K562 (cell line): ENCODE data around the gene RHBDF2.

ENCODE experiments used
- ATF3 ChIP-seq, 2 experiments: fragments of 450-650 bp in 1 of 2; sonication (generic) in 1 of 2; formaldehyde crosslinking in 1 of 2; IDR thresholded peaks in 1 of 2; conservative IDR thresholded peaks in 1 of 2; 2 replicates each; pipeline versions ENCODE4 v1.6.1 to v1.8.1; 2016 to 2023; ENCODE audit warnings: mild to moderate bottlenecking in 2 of 2, moderate library complexity in 2 of 2, inconsistent platforms in 1 of 2, missing genetic modification reagents in 1 of 2
- CTCF ChIP-seq, 3 experiments: IDR thresholded peaks in 2 of 3; conservative IDR thresholded peaks in 1 of 3; 2 replicates each; pipeline ENCODE4 v1.5.1; 2011 to 2012; ENCODE audit warnings: low read length in 3 of 3, mild to moderate bottlenecking in 3 of 3, control low read depth in 2 of 3, improper control_type of control experiment in 1 of 3, inconsistent platforms in 1 of 3, low read depth in 1 of 3, mixed read lengths in 1 of 3, moderate library complexity in 1 of 3; ENCODE audit not compliant: insufficient read depth in 2 of 3
- EZH2 ChIP-seq: IDR thresholded peaks from 2 replicates; pipeline ENCODE4 v1.6.1; 2012; ENCODE audit warnings: low read depth, mild to moderate bottlenecking, inconsistent platforms, low read length, borderline replicate concordance
- KAT8 ChIP-seq: fragments of 450-650 bp; IDR thresholded peaks from 2 replicates; pipeline ENCODE4 v1.6.1; 2016; ENCODE audit warnings: low read depth, mild to moderate bottlenecking
- MBD1 ChIP-seq: fragments of 250-450 bp; sonication (Bioruptor Pico); IDR thresholded peaks from 2 replicates; pipeline ENCODE4 v1.8.0; 2022; ENCODE audit warnings: inconsistent platforms
- POLR2A ChIP-seq: fragments of 450-650 bp; conservative IDR thresholded peaks from 2 replicates; pipeline ENCODE4 v1.6.1; 2016
- RBM25 ChIP-seq: fragments of 200-400 bp; formaldehyde crosslinking; IDR thresholded peaks from 2 replicates; pipeline ENCODE4 v1.6.1; 2018; ENCODE audit warnings: low read length, low read depth, moderate library complexity; ENCODE audit not compliant: severe bottlenecking
- USF2 ChIP-seq: sonication (generic); formaldehyde crosslinking; IDR thresholded peaks from 2 replicates; pipeline ENCODE4 v1.5.0; 2020; ENCODE audit warnings: missing genetic modification reagents
- YY1 ChIP-seq, 3 experiments: IDR thresholded peaks; 2 replicates each; pipeline ENCODE4 v1.6.1; 2011; ENCODE audit warnings: low read length in 2 of 3, mild to moderate bottlenecking in 2 of 3, moderate library complexity in 2 of 3, borderline replicate concordance in 1 of 3, control low read depth in 1 of 3, low read depth in 1 of 3; ENCODE audit not compliant: insufficient read depth in 3 of 3, insufficient replicate concordance in 2 of 3, control insufficient read depth in 1 of 3, insufficient read length in 1 of 3; ENCODE audit errors: extremely low read depth in 1 of 3
- ZNF165 ChIP-seq: fragments of 250-450 bp; sonication (Bioruptor Pico); IDR thresholded peaks from 2 replicates; pipeline ENCODE4 v1.4.0; 2020; ENCODE audit warnings: borderline replicate concordance
- ZNF253 ChIP-seq: fragments of 250-450 bp; sonication (Bioruptor Pico); conservative IDR thresholded peaks from 2 replicates; pipeline ENCODE4 v1.6.1; 2021; ENCODE audit warnings: mild to moderate bottlenecking

GRCh38 chr17:76534831-76535732 lies 33.9 kb upstream of the RHBDF2 start:
- TF ChIP-seq CTCF (IDR thresholded peaks at IDR 0.05 in 2 of 3, conservative IDR thresholded peaks at IDR 0.05 in 1 of 3; ENCODE audit: insufficient read depth in 2 of 3, low read depth in 1 of 3, low read length in 3 of 3) (no peak), MBD1 (CRISPR knock-in tag) (no peak), POLR2A (no peak), YY1 (IDR thresholded peaks at IDR 0.05; ENCODE audit: borderline replicate concordance in 1 of 3, control insufficient read depth in 1 of 3, extremely low read depth in 1 of 3, insufficient read depth in 3 of 3, insufficient read length in 1 of 3, insufficient replicate concordance in 2 of 3, low read depth in 1 of 3, low read length in 2 of 3) (no peak), USF2 (CRISPR knock-in tag) (no peak), ATF3 (IDR thresholded peaks at IDR 0.05) (no peak), ATF3 (CRISPR knock-in tag; conservative IDR thresholded peaks at IDR 0.05) (no peak), ZNF253 (CRISPR knock-in tag) (no peak), ZNF165 (no peak), EZH2 (no peak), KAT8 (no peak), RBM25 (no peak)
